Panc1 (cell line): Measurements from ENCODE around the gene SART3. TPM values are rescaled to one million over a fixed set of nuclear protein-coding genes. Genes with fewer than 3 reads are reported as not detected.

Experiments used
- ATAC-seq: fragments of 200-7000 bp; cut with Tn5 transposase; 2 replicates; pipeline ENCODE4 v1.9.1; 2020; ENCODE audit warnings: mild to moderate bottlenecking, moderate library complexity
- BruUV-seq: library from RNA; stranded (reverse); fragments of 400-500 nt; replicated peaks from 2 replicates; lab custom pipeline; 2021; lab: Mats Ljungman, UMichigan
- CTCF ChIA-PET: fragments of 300-600 bp; sonication (Branson Sonifier 250); formaldehyde crosslinking; loops from one replicate; lab custom pipeline; 2022; ENCODE audit warnings: antibody characterized with exemption; lab: Charles Lee
- POLR2A ChIA-PET: fragments of 300-600 bp; sonication (Branson Sonifier 250); formaldehyde crosslinking; loops from one replicate; lab custom pipeline; 2022; ENCODE audit warnings: antibody characterized with exemption; lab: Charles Lee
- DNase-seq: peaks from one replicate; pipeline ENCODE4 v3.0.0-alpha.2; 2010; ENCODE audit warnings: low read depth, low spot score
- H3K27ac ChIP-seq: 2 replicates; pipeline ENCODE4 v1.5.1; 2011; ENCODE audit warnings: mild to moderate bottlenecking, low read length, inconsistent platforms
- H3K27me3 ChIP-seq: fragments of 200-500 bp; sonication (Bioruptor generic); 2 replicates; pipeline ENCODE4 v1.6.0; 2014; ENCODE audit warnings: low read length, inconsistent platforms; ENCODE audit not compliant: control insufficient read depth, insufficient read depth
- H3K36me3 ChIP-seq: fragments of 200-500 bp; sonication (Bioruptor generic); 2 replicates; pipeline ENCODE4 v1.5.1; 2014; ENCODE audit warnings: inconsistent platforms, mild to moderate bottlenecking, low read length, moderate library complexity; ENCODE audit not compliant: control insufficient read depth, insufficient read depth
- H3K4me1 ChIP-seq: 2 replicates; pipeline ENCODE4 v1.5.1; 2011; ENCODE audit warnings: inconsistent platforms, mild to moderate bottlenecking, low read length, moderate library complexity; ENCODE audit not compliant: control insufficient read depth, insufficient read depth
- H3K4me3 ChIP-seq, 2 experiments: 2 replicates each; pipeline ENCODE4 v1.5.1; 2011 to 2012; ENCODE audit warnings: low read depth in 2 of 2, low read length in 2 of 2, mild to moderate bottlenecking in 2 of 2, inconsistent platforms in 1 of 2, moderate library complexity in 1 of 2
- H3K9me3 ChIP-seq: fragments of 200-500 bp; sonication (Bioruptor generic); 2 replicates; pipeline ENCODE4 v1.5.1; 2014; ENCODE audit warnings: low read depth, mild to moderate bottlenecking, inconsistent platforms, low read length, moderate library complexity; ENCODE audit not compliant: control insufficient read depth, insufficient read depth
- CTCF ChIP-seq: fragments of 450-650 bp; IDR thresholded peaks from 2 replicates; pipeline ENCODE4 v1.5.1; 2017; ENCODE audit warnings: mild to moderate bottlenecking
- POLR2AphosphoS5 ChIP-seq: IDR thresholded peaks from 2 replicates; pipeline ENCODE4 v1.6.1; 2012; ENCODE audit warnings: mild to moderate bottlenecking, low read depth, low read length, moderate library complexity
- REST ChIP-seq, 2 experiments: IDR thresholded peaks; 2 replicates each; pipeline ENCODE4 v1.6.1; 2011 to 2012; ENCODE audit warnings: low read depth in 2 of 2, control low read depth in 1 of 2, low read length in 1 of 2, mild to moderate bottlenecking in 1 of 2, moderate library complexity in 1 of 2; ENCODE audit not compliant: insufficient read depth in 1 of 2
- SIN3A ChIP-seq: IDR thresholded peaks from 2 replicates; pipeline ENCODE4 v1.6.1; 2012; ENCODE audit warnings: low read depth, mild to moderate bottlenecking, low read length, moderate library complexity, borderline replicate concordance; ENCODE audit not compliant: insufficient read depth
- TCF7L2 ChIP-seq: IDR thresholded peaks from 2 replicates; pipeline ENCODE4 v1.6.1; 2011; ENCODE audit warnings: mild to moderate bottlenecking, low read depth, low read length, inconsistent platforms
- in situ Hi-C: cut with HindIII; loops from 2 replicates; pipeline ENCODE4 v1.10.0; 2016; ENCODE audit warnings: low sequenced_read_pairs, low pct_unique_long_range_greater_than_20kb
- intact Hi-C: fragments of 100-400 bp; cut with micrococcal nuclease; formaldehyde crosslinking; loops from one replicate; pipeline ENCODE4 v1.10.0; 2022; ENCODE audit not compliant: unreplicated experiment
- total RNA-seq: library from RNA; stranded (reverse); gene quantifications from one replicate; pipeline ENCODE4 v1.2.1, GENCODE V29; 2021; ENCODE audit not compliant: unreplicated experiment

Gene SART3
- total RNA-seq, 1 experiment from 2014 or later: 55.9 TPM

GRCh38 chr12:108600702-108601007, 39.7 kb upstream of the SART3 start:
- ChIA-PET POLR2A (interaction anchor here (0.6 kb wide), 1 partner anchor 42 kb away, joined by 4 read pairs; no protein-coding TSS in a partner anchor), CTCF (no interaction called here)
- Histone ChIP-seq H3K27me3 (no peaks in the 10 kb centered on the region), H3K36me3 (no peaks in the 10 kb centered on the region), H3K4me3 (no peak overlapping the region), H3K4me1 (no peaks in the 10 kb centered on the region), H3K27ac (no peak overlapping the region), H3K9me3 (no peaks in the 10 kb centered on the region)
- DNase-seq (no peak), ATAC-seq (no peak)
- intact Hi-C loops: no loop called here
- in situ Hi-C loops: no loop called here
- no peak for TF ChIP-seq REST (IDR thresholded peaks at IDR 0.05; ENCODE audit: insufficient read depth in 1 of 2, low read depth in 2 of 2, low read length in 1 of 2)
- TF ChIP-seq CTCF: no peak
- no peak for TF ChIP-seq TCF7L2
- no peak for TF ChIP-seq POLR2AphosphoS5
- no peak for TF ChIP-seq SIN3A
- BruUV-seq: no TSS peak

- ATAC-seq: no peak
- POLR2A ChIA-PET: interaction anchor here (0.6 kb wide), 1 partner anchor 41 kb away, joined by 4 read pairs; no protein-coding TSS in a partner anchor
These were observed 39.2 kb upstream of the SART3 start for GRCh38 chr12:108599948-108600701.

More at GRCh38 chr12:108599948-108600701, 39.2 kb upstream of the SART3 start:
- Histone ChIP-seq H3K36me3 (no peaks in the 10 kb centered on the region), H3K27me3 (no peaks in the 10 kb centered on the region), H3K4me1 (no peaks in the 10 kb centered on the region), H3K9me3 (no peaks in the 10 kb centered on the region), H3K4me3 (no peak overlapping the region), H3K27ac (no peak overlapping the region)
- in situ Hi-C loops (no loop called here), intact Hi-C loops (no loop called here)
- no peak for TF ChIP-seq SIN3A
- no peak for TF ChIP-seq REST (IDR thresholded peaks at IDR 0.05; ENCODE audit: insufficient read depth in 1 of 2, low read depth in 2 of 2, low read length in 1 of 2)
- CTCF ChIA-PET: no interaction called here
- DNase-seq: no peak
- no TSS peak for BruUV-seq
